ENCODE measurements around the gene DEUP1.

GRCh38 chr11:93324500-93324899 lies 6.0 kb upstream of the DEUP1 start:
- TF ChIP-seq MAFK (IDR thresholded peaks at IDR 0.05; ENCODE audit: low read length) (no peak), CBX3 (IDR thresholded peaks at IDR 0.05; ENCODE audit: borderline replicate concordance in 1 of 2, low read length in 2 of 2) (no peak), POLR2A (conservative IDR thresholded peaks at IDR 0.05) (no peak), HDAC3 (IDR thresholded peaks at IDR 0.05; ENCODE audit: borderline replicate concordance, partially characterized antibody) (no peak), VEZF1 (CRISPR knock-in tag; IDR thresholded peaks at IDR 0.05) (no peak), MCM5 (IDR thresholded peaks at IDR 0.05; ENCODE audit: low read depth) (no peak)
- TF ChIP-seq, protein P1, sequence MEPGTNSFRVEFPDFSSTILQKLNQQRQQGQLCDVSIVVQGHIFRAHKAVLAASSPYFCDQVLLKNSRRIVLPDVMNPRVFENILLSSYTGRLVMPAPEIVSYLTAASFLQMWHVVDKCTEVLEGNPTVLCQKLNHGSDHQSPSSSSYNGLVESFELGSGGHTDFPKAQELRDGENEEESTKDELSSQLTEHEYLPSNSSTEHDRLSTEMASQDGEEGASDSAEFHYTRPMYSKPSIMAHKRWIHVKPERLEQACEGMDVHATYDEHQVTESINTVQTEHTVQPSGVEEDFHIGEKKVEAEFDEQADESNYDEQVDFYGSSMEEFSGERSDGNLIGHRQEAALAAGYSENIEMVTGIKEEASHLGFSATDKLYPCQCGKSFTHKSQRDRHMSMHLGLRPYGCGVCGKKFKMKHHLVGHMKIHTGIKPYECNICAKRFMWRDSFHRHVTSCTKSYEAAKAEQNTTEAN (CRISPR knock-in tag; IDR thresholded peaks at IDR 0.05) = no peak
